ENCODE measurements around the gene DIRAS3.

DNA sequence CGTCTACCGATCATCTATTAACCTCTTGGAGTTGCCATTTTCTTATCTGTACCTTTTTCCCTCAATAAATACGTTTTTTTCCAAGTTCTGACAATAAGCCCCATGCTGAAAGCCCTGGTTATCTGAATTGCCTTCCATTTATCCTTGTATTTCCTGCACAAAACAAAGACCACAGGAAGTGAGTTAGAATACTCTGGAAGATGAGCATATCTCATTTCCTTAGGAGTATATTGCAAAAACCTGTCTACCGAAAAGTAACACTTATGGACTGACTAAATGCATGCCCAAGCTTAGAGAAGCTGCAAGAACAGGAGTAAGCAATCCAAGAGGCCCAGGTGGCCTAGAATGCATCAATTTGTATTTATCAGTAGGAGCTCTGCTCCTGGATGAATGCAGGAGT is 39.9 kb downstream of the DIRAS3 start:
- TF ChIP-seq POLR2A (IDR thresholded peaks at IDR 0.05) (no peak), CTCF (IDR thresholded peaks at IDR 0.05) (no peak)
